Right renal cortex interstitium (tissue), 3 donors: Measurements from ENCODE around the gene BRD7. TPM values are rescaled to one million over a fixed set of nuclear protein-coding genes. Genes with fewer than 3 reads are reported as not detected.

Experiments
- DNase-seq, 3 donors: peaks; one replicate each; pipeline ENCODE4 v3.0.0-alpha.2; 2013; ENCODE audit warnings: low read depth in 3 of 3, low spot score in 2 of 3
- polyA plus RNA-seq, 3 donors: library from polyadenylated mRNA; unstranded; fragments of 120-200 nt; gene quantifications; one replicate each; pipeline ENCODE4 v1.2.1, GENCODE V29; 2013; ENCODE audit not compliant: insufficient read length in 3 of 3

The BRD7 gene
- polyA plus RNA-seq, 3 donors = 123 to 155 (median 139) TPM

DNA sequence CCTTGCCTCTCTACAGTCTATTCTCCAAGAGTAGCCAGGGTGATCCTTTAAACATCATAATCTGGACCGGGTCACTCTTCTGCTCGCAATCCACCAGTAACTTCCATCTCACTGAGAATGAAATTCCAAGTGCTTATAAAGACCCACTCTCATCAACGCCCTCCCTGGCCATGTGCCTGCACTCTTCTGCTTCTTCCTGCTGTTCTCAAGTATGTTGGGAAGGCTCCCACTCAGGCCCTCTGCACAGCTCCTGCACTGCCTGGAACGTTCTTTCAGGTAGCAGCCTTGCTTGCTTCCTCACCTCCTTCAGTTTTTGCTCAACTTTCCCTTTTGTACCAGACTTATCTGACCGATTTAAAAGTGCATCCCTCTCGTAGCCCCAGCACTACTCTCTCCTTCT lies 44.4 kb downstream of the BRD7 start:
- no peak for DNase-seq

DNA sequence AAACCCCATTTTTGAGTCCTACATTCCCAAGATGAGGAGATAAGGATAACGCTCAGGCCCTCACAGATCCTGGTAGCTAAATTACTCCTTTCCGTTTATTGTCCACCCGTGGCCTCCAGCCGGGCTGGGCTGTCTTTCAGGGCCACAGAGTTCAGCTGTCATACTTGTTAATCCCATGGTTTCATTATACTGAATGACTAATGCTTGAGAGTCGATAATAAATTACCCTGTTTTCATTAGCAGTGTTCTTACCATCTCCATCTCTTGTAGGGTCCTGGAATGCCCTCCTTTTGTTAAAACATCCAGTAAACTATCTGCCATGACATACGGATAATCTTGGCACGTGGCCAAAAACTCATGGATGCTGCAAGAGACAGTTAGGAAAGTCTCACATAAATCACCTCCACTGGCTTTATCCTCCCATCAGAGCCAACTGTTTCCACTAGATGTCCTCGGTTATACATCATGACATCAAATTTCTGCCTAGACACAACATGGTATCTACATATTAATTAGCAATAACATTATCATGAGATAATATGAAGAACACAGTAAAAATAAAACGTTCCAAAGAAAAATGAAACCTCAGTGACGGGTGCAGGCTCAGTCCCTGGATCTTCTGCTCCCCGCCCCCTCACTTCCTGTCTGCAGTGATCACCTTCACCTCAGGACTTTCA lies 45.3 kb downstream of the BRD7 start:
- DNase-seq = no peak

DNA sequence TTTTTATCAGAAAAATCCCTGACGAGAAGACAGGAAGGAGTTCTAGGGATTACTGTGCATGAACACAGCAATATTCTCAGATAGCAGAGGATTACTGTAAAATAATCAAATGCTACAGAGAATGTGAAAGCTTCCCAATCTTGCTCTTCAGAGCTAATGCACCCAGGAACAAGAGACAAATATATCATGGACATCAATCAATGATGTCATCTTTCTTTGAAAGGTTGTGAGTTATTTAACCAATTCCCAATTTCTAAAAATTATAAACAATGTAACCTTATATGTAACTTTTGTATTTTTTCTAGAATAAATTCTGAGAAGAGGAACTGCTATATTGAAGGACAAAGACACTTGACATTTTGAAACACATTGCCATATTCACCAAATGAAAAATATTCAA lies 46.5 kb downstream of the BRD7 start:
- DNase-seq = no peak

DNA sequence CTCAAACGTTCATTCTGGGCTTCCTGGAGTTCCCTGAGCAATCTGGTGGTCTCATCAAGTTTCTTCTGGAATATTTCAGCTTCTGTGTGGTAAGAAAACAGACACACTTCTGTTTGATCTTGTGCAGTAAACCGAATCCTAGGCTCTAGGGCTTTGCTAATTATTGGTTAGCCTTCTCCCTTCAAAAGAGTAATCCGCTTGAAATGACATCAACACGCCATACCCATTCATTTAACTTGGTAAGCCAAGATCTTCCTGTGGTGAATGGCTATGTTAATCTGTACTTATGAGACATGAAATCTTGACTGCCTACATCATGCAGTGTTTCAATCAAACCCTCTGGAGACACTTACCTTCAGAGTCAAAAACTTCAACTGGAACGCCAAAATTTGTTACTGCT lies 48.5 kb downstream of the BRD7 start:
- DNase-seq = no peak

DNA sequence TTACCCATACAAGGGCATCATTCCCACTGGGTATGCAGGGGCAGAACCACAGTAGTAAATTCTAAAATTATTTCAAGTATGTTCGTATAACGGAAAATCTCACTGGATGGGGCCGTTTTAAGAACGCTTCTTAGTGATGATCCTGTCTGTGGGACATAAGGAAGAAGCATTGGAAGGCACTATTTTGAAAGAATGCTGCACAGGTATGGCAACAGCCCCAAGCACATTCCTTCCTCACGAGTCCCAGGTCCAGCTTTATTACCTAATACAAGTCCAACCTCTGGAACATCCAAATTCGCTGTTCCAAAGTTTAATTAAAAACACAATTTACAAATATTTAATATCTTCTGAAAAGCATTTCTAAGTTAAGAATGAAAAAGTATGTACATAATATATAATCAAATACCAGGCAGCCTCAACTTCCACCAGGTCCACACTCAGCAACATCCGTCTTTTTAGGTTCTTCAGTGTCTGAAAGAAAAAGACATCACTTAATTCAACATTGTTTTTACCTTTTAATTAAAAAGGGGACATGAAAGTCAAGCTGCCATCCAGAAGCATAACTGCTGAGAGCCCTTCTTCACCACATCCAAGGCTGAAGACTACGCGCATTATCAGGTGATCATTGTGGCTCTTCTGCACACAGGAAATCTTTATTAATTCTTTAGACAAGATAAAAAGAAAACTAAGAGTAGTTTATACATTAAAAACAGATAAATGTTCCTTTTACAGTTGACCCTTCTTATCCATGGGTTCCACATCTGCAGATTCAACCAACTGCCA lies 49.8 kb downstream of the BRD7 start:
- no peak for DNase-seq

DNA sequence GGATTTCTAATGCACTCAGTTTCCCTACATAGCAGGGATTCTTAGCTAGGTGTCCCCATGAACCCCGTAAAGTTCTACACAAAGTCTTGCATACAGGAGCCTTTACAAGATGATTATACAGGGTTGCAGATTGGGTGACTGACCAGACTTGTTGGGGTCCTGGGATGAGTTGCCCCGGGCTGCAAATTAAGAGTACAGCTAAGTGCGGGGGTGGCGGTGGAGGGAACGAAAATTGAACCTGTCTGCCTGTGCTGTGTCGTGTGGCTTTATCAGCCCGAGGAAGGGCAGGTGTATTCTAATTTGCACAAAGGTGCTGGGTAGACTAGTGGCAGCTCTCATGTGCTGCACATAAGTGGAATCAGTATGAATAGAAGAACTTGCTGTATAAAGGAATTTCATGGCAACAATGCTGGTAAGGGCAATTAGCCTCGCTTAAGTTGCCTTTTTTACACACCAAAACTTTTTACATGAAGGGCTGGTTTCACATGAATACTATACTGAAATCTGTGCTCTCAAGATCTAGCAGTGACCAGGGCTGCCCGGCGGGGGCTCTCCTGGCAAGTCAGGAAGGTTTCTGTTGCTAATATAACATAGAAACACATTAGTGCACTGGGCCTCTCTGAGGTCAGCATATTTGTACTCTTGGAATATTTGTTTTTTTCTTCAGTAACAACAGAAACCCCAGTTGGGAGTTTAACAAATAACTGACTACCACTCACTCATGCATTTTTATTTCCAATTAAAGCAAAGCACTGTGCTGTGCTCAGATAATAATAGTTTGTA lies 51.7 kb downstream of the BRD7 start:
- no peak for DNase-seq

DNA sequence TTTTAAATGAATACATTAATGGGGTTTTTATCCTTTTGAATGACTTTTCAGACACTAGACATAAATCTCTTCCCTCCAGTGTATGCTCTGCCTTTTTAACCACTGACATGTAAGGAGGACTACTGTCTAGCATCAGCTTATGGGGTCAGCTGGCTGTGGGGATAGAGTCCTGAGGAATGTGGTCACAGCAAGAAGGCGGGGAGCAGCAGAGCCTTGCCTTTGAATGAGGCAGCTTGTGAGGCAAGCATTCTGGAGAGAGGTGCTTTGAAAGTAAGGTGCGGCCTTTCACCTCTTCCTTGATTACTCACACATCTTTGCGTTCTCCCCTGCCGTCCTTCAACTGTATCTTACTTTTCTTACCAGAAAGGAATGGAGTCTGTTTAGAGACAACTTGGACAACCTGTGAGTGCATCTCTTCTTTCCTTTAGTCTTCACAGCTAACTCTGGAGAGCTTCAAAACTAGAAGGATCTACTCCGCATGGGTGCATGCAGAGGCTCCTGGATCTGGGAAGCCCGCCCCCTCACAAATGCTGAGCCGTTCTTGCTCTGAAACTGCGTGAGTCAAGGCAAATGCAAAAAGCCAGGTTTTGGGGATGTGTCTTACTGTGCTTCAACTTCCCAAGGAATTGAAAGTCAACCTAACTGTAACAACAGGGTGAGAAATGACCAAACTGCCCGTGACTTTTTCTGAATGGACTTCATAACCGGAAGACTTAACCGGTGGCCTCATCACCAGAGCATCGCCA lies 52.5 kb downstream of the BRD7 start:
- no peak for DNase-seq

DNA sequence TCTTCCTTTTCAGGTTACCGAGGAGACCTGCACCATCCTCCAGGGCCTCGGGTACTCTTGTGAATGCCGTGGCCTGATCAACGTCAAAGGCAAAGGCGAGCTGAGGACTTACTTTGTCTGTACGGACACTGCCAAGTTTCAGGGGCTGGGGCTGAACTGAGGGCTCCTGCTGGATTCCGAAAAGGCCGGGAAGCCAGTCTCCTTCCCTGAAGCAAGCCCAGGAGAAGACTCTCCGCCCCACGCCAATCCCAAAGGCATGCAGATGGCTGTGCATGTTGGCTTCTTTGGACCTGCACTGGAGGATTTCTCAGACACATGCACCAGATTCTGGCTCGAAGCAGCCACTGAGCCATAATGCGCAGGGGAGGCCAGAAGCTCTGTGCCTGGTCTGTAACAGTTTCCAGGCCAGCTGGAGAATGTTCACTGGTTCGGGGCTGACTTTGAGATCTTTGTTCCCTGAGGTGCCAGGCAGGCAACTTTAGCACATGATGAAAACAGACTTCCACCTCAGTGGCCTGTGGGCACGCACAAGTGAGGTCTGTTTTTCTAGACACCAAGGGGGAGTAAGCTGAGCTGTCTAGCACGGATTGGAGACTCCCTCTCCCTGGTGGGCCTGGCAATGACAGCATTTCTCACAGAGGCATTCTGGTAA lies 53.3 kb downstream of the BRD7 start:
- DNase-seq = no peak

DNA sequence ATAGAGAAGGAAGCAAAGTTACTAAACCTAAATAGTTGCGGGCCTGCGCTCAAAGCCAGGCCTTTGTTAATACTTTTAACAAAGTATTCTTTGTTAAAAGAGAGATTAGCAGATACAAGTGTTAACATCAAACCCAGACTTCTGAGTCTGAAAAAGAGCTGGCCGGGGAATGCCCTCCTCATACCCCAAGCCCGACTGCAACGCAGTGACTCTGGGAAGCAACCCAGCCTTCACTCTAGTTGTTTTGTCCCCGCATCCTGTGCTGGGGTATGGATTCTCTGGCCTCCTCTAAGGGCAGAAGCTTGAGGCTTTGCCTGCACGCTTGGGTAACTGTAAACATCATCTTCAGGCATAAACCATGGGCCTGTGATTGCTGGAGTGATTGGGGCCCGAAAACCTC lies 54.1 kb downstream of the BRD7 start:
- DNase-seq = no peak

DNA sequence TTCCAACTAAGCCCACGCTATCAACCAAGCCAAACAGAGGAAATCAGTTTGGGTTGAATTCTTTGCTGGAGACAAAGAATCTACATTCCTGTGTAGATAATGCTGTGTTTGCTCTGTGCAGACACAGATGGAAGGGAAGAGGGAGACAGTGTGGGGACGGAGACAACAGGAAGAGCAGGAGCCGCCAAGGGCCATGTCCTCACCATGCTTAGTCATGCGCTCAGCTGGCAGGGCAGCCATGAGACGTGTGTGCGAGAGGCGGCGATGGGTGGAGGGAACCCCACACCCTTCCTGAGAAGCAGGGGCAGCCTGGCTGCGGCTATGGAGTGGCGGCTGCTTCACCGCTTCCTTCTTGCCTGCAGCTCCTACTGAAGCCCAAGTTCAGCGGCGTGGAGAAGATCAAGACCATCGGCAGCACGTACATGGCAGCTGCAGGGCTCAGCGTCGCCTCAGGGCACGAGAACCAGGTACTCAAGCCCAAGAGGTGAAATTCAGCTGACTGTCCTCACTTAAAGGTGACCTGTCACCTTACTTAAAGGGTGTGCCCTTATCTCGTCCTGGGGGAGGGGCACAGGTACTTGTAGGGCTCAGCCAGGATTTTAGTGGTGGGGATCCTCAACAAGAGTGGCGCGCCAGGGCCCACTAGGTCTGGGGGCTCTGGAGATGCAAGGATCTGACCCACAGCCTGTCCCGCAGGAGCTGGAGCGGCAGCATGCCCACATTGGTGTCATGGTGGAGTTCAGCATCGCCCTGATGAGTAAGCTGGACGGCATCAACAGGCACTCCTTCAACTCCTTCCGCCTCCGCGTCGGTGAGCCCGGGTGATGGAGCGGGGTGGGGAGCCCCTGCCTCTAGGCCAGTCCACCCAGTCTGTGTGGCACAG lies 55.0 kb downstream of the BRD7 start:
- DNase-seq = no peak

DNA sequence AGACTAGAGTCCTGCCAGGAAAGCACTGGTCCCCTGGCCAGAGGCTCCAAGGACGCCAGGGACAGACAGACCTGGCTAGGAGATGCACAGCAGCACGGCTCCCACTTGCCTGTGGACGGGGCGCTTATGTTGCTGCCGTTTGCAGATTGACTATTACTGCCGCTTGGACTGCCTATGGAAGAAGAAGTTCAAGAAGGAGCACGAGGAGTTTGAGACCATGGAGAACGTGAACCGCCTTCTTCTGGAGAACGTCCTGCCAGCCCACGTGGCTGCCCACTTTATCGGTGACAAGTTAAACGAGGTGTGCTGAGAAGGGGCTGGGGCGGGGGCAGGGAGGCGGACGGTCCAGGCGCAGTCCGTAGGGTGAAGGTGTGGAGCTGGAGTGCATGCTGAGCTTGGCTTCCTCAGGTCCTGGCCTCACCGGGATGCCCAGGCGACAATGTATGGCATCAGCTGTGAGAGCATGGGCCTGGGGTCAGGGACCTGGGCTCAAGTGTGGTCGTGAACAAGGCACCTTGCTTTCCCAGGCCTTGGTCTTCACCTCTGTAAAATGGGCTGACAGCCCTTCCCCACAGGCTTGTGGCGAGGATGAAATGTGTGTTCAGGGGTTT lies 56.8 kb downstream of the BRD7 start:
- DNase-seq = no peak

DNA sequence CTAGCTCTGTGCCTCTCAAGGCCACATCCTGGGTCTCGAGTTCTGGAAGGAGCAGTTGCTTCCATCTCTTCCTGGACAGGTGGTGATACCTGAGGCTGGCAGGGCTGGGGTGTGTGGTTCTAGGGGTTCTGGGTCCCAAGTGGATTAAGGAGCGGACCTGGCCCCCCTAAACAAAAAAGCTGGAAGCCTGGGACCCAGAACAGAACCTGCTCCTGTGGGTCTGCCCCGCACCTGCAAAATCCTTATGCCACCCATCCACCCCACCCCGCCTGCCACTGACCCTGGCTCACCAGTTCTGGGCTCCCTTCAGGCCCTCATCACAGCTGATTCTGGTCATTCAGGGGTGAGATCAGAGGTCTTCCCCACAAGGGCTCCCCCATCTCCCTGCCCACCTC lies 57.7 kb downstream of the BRD7 start:
- no peak for DNase-seq

DNA sequence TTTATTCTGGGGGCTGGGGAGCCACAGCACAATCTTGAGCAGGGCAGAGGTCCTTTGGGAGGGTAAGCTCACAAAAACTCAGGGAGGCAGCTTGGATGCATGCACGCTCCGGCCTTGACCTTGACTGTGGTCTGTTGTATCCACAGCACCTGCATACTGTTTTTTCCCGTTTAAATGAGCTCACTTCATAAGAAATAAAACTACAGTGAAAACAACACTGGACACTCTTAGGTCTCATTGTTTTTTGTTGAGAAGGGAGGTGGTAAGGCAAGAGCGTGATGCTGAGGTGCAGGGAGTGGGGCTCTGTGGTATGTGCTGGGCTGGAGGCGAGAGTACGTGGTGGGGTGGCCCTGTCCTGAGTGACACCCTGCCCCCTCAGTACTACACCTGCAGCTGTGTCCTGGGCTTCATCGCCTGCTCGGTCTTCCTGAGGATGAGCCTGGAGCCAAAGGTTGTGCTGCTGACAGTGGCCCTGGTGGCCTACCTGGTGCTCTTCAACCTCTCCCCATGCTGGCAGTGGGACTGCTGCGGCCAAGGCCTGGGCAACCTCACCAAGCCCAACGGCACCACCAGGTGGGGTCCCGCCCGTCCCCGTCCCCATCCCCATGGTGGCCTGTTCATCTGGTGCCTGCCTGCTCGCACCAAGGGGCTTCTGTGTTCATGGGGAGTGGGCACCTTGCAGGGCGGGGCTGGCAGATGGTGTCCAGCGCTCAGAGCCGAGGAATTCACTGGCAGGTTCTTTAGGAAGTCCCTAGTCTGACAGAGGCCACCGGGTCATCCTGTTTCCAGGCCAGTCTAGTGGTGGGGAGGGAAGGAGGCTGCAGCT lies 58.3 kb downstream of the BRD7 start:
- DNase-seq = no peak

DNA sequence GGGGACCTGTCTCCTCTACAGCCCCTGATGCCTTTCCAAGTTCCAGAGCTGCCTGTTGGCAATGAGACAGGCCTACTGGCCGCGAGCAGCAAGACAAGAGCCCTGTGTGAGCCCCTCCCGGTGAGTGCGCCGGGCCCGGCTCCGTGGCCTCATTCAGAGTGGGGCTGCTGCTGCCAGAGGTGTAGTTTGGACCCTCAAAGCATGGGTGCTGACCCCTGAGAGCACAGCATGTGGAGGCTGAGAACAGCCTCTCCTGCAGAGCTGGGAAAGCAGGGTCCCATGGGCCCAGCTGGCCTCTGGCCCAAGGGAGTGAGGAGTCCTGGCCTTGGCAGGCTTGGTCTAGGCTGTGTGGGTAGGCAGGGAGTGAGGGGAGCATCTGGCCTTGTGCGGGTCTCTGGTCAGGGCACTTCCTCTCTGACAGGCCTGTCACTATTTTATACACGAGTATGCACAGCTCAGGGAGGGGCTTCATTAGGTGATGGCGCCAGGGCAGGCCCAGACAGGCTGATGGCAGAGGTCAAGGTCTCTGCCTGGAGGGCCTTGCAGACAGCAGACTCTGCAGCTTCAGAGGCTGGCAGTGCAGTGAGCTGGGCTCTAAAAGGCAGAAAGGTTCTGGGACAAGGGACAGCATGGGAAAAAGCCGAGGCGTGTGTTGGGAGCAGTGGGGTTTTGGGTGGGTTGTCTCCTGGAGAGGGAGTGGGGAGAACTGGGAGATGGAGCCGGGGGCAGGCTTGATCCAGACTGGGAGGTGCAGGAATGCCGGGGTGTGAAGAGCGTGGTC lies 59.1 kb downstream of the BRD7 start:
- DNase-seq = no peak

DNA sequence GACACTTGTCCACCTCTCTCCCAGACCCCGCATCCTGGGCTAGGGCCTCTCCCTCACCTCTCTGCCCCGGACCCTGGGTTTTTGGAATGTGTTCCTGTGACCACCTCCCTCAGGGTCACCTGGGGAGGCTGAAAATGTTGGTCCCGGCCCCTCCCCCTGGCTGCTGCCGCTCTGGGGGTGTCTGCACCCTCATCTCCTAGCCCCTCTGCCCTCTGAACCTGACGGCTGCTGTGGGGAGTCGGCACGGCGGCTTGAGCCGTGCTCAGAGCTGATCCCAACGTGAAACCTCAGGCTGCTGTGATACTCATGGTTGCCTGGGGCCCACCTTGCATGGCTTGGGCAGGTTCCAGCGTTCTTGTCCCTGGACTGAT lies 59.6 kb downstream of the BRD7 start:
- DNase-seq = no peak

DNA sequence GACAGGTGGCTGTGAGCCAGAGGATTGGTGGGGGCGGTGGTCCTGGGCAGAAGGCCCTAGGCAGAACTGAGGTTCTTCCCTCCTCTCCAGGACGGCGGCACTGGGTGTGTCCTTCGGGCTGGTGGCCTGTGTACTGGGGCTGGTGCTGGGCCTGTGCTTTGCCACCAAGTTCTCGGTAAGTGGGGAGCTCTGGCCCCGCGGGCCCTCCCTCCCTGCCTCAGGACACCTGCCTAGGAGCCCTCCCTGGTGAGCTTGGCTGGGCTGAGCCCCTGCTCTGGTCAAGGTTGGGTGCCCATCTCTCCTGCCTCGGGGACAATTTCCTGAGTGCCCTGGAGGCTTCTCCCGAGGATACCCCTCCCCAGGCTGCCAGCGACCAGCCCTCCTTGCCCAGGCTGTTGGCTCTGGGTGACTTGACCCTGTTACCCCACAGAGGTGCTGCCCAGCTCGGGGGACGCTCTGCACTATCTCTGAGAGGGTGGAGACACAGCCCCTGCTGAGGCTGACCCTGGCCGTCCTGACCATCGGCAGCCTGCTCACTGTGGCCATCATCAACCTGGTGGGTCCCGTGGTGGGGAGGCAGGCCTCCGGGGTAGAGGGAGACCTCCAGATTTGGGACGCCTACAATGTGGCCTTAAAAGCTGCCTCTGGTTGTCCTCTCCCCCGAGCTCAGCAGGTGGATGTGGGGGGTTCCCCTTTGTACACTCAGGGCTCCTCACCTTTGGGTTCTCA lies 60.4 kb downstream of the BRD7 start:
- no peak for DNase-seq

DNA sequence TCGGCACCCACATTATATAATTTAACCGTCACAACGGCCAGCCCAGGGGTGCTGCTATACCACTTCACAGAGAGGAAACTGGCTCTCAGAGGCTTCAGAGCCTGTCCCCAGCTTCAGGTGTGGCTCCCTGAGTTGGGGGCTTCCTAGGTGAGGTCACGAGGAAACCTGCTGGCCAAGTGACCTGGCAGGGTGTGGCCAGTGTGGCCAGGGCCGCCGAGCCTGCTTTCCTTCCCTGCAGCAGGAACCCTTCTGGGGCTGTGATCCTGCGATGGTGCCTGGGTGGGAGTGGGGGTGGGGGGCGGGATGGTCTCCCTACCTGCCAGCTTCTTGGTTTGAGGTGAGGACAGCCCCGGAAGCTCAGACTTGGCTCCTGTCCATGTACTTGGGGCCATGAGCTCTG lies 62.5 kb downstream of the BRD7 start:
- DNase-seq = no peak
